ENCODE results near the gene RPL14.
"Not testable (repeated sequence)": the region's sequence is repeated elsewhere in the genome, so short reads cannot be mapped to it uniquely, and the experiment has no call there.

Gene RPL14

DNA sequence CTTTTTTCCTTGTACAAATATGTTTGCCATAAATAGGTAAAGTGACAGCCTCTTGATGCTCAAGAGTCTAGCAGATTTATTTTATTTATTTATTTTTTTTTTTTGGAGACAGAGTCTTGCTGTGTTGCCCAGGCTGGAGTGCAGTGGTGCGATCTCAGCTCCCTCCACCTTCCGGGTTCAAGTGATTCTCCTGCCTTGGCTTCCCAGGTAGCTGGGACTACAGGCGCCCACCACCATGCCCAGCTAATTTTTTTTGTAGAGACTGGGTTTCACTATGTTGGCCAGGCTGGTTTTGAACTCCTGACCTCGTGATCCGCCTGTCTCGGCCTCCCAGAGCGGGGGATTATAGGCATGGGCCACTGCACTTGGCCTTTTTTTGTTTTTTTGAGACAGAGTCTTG, 5.7 kb downstream of the RPL14 start:
- DNase-seq (ENCODE audit: low read depth in 2 of 2, low spot score in 1 of 2) = not testable (repeated sequence)

DNA sequence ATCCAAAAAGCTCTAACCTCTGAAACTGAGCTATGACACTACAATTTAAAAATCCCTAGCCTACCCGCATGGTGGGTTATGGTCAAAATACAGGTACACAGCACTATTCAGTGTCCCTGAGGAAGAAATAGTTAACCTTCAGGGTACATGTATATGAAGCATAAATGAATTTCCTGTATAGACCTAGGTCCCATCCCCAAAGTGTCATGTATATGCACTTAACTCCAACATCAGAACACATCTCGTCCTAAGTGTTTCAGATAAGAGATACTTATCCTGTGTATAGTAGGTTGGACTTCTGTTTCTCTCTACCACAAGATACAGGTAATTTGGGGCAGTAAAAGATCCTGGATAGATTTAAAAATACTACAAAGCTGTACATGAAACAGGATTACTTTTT, 6.4 kb downstream of the RPL14 start:
- DNase-seq (ENCODE audit: low read depth in 2 of 2, low spot score in 1 of 2) = no peak

DNA sequence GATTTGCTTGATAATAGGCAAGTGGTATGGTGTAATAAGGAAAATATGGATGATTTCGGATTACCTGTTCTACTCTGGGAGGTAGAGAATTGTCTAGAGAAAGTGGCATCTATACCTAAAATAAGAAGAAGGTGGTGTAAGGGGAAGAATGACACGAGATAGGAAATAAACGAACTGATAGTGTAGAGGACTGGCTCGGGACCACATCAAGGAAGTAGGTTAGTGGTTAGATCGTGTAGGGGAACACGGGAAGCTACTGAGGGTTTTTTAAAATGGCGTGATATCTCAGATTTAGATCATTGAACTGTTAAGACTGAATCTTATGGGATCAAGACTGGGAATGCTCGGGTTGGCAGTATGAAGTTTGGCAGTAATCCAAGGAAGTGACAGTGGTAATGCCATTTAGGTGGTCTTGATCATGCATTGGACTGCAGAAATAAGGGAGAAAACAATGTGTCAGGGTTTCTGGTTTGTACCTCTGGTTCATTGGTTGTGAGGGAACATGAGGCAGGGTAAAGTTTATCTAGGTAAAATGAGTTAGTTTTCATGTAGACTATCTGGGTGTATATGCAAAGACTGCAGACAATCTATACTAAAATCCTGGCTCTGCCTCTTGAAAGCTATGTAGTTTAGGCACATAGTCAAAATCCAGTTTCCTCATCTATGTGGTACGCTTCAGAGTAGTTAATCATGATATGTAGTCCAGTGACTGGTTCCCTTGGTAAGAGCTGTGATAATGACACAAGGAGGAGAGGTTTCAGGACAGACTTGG, 7.4 kb downstream of the RPL14 start:
- DNase-seq (ENCODE audit: low read depth in 2 of 2, low spot score in 1 of 2) = no peak

DNA sequence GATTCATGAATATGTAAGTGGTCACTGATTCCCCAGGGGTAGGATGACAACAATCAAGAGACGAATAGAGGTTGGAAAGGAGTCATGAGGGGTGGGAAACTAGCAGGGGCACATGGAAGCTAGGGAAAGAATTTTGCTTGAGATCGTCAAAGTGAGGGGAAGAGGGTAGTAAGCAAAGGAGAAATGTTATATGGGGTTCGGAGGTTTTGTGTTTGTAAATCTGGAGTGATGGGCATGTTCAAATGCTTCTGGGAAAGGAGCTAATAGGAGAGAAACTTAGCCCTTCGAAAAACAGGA, 7.9 kb downstream of the RPL14 start:
- DNase-seq (ENCODE audit: low read depth in 2 of 2, low spot score in 1 of 2) = no peak

DNA sequence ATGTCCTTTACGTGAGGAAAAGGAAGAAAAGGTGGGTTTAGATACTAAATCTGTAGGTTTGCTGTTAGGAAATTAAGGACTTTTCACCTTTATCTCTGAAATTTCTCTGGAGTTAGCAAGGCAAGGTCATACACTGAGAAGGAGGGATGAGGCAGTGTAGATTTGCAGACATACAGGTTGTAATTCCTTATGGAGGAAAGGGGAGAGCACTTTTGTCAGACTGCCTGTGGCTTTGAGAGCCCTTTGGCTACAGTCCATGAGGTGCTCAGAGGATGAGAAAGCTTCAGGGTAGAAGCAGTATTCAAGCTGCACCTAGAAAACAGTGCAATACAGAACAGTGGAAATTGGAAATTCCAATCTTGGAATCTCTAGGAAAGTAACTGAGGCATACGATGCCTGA, 8.3 kb downstream of the RPL14 start:
- no peak for DNase-seq (ENCODE audit: low read depth in 2 of 2, low spot score in 1 of 2)

DNA sequence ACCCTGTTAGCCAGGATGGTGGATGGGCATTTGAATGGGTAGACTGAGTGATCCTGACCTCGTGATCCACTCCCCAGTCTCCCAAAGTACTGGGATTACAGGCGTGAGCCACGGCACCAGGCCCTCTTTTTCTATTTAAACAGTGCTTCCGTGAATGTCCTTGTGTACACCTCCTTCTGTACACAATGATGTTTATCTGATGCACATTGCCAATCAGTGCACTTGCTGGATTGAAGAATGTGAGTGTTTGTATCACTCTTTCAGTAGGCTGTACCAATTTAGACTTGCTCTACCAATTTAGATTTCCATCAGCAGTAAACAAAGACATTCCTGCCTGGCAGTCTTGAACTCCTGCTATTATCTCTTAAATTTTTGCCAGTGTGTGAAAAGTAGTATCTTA, 10.9 kb downstream of the RPL14 start:
- no peak for DNase-seq (ENCODE audit: low read depth in 2 of 2, low spot score in 1 of 2)

DNA sequence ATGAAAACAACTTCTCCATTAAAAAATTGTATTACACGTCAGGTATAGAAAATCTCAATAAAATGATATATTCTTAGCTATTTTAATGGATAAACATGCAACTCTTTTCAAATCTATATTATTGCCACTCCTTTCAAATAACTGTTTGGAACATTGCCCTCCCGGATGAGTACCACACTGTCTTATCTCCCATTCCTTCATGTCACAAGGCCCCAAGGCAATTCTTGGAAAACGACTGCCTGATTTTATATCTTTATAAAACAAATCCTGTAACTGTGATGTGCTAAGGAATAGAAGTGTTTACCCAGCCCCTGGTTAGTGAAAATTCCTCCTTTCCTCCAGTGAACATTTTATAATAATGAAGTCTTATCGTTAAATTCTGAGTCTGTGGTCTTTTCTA, 13.6 kb downstream of the RPL14 start:
- no peak for DNase-seq (ENCODE audit: low read depth in 2 of 2, low spot score in 1 of 2)

DNA sequence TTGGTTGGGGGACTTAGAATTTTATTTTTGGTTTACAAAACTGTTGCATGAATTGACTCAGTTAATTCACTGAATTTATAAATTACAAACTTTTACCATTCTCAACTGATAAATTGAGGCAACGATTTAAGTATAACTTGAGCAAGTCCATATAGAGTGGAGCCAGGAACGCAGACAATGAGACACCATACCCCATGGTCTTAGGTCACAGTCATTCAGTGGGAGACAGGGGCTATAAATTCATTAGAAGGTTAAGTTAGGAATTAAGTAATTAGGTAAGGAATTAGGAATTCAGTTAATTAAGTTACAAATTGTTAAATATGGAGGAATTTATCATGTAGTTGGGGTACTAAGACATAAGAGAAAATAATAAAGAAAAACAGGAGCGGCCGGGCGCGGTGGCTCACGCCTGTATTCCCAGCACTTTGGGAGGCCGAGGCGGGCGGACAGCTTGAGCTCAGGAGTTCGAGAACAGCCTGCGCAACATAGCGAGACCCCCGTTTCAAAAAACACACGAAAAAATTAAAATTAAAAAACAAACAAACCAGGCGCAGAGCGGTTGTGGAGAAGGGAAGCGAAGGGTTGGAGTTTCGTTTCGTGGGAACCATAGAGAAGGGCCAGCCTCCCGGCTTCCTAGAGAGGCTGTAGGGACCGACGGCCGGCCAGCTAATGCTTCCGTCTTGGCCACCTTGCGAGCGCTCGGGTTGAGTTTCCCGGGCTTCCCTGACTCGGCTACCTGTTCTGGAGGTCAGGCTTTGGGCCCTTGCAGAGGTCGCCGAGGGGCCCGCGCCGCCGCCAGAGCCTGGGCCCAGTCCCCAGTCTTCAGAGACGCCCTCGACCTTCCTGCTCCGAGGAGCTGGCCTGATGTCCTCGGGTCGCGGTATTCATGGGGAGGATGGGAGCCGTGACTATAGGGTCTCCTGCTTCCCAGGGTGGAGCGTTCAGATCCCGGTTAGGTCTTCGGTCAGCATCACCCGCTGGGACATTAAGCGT, 19.6 kb downstream of the RPL14 start, which contains the start of gene ZNF619:
Gene ZNF619, plus strand, starts transcription at position 645 of the 993 bp plus-strand sequence. CDS start 858 bp downstream, outside the sequence.
- peak in 1 of 2 donors; percentile 29 for DNase-seq (ENCODE audit: low read depth in 2 of 2, low spot score in 1 of 2)

DNA sequence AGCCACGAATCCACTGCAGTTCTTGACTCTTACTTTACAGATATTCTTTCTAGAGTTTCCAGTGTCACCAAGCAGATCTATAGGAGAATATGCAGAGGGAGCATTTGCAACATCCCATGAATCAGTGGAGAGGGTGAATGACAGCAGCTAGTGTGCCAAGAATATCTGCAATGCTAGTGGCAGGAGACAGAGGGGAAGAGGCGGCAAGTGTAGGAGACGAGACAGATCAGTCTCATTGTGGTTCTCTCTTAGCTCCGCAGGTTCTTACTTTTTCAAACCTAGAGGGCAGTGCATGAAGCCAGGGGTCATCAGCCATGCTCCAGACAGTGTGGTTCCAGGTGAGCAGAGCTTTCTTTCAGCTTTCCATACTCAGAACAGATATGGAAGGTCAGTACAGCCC, 20.5 kb downstream of the RPL14 start:
- DNase-seq (ENCODE audit: low read depth in 2 of 2, low spot score in 1 of 2) = no peak

DNA sequence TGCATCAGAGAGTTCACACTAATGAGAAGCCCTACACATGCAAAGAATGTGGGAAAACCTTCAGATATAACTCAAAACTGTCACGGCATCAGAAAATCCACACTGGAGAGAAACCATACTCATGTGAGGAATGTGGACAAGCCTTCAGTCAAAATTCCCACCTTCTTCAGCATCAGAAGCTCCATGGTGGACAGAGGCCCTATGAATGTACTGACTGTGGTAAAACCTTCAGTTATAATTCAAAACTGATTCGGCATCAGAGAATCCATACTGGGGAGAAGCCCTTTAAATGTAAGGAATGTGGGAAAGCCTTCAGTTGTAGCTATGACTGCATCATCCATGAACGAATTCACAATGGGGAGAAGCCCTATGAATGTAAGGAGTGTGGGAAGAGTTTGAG, 30.0 kb downstream of the RPL14 start:
- DNase-seq (ENCODE audit: low read depth in 2 of 2, low spot score in 1 of 2) = no peak

DNA sequence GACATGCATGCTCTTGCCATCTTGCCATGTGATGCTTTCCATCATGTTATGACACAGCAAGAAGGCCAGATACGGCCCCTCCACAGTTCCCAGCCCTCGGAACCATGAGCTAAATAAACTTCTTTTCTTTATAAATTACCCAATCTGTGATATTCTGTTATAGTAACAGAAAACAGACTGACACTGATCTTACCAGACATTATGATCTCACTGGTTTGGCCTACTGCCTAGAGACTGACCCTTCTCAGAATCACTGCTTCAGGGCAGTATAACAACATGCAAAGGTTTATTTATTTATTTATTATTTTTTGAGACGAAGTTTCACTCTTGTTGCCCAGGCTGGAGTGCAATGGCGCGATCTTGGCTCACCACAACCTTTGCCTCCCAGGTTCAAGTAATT, 33.8 kb downstream of the RPL14 start:
- DNase-seq (ENCODE audit: low read depth in 2 of 2, low spot score in 1 of 2) = no peak

DNA sequence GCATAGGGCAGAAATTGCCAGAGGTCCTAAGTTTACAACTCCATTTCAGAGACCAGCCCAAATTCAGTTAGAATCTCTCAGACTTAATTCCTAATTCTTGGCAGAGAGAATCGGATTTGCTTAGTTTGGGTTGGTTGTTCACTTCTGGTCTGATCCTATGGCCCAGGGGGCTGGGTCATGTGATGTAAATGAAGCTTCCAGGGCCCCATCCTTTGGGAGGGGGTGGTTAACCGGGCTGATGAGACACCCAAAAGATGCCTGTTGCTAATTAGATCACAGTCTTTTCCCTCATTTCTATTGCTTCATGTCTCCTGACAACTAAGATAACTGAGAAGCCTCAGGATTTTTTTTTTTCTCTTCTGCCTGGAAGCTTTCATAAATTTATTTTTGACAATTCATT, 37.6 kb downstream of the RPL14 start:
- no peak for DNase-seq (ENCODE audit: low read depth in 2 of 2, low spot score in 1 of 2)

DNA sequence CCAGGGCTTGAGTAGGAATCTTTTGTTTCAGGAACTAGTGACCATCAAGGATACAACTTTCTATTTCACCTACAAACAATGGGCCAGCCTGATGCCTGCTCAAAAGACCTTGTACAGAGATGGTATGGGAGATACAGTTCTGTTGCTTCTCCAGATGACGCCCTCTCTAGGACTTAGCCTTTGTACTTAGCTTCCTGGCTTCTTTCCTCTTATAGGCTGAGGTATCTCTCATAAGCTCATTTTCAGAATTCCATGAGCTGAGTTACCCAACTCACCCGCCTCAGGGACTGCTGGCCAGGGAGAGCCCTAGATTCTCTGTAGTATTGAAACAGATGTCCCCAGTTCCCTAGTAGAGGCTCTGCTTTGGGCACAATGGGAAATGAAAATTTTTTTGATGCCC, 40.1 kb downstream of the RPL14 start:
- no peak for DNase-seq (ENCODE audit: low read depth in 2 of 2, low spot score in 1 of 2)

DNA sequence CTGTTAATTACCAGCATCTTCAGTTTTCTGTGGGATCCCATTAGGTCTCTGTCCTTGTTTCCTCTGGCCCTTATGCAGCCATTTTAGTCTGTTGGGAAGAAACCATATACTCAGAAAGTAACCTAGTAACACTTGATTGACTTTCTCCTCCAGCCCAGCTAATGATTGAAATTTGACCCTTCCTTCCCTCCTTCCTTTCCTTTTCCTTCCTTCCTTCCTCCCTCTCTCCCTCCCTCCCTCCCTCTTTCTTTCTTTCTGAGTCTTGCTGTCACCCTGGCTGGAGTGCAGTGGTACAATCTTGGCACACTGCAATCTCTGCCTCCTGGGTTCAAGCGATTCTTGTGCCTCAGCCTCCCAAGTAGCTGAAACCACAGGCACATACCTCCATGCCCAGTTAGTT, 42.8 kb downstream of the RPL14 start:
- DNase-seq (ENCODE audit: low read depth in 2 of 2, low spot score in 1 of 2) = no peak

DNA sequence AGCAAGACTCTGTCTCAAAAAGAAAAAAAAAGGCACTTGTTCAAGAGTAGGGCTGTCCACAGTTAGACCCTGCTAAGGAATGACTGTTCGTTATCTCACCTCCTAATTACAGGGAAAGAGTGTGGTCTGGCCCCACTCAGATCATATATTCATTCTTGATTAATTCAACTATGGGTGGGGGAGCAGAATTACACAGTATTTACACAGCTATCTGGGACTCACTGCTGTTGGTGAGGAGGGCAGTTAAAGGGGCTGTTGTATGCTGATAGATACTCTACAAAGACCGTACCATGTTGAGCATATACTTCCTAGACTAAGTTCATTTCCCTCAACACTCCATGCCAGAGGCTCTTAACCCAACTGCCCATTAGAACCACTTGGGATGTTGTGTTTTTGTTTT, 44.9 kb downstream of the RPL14 start:
- DNase-seq (ENCODE audit: low read depth in 2 of 2, low spot score in 1 of 2) = no peak

DNA sequence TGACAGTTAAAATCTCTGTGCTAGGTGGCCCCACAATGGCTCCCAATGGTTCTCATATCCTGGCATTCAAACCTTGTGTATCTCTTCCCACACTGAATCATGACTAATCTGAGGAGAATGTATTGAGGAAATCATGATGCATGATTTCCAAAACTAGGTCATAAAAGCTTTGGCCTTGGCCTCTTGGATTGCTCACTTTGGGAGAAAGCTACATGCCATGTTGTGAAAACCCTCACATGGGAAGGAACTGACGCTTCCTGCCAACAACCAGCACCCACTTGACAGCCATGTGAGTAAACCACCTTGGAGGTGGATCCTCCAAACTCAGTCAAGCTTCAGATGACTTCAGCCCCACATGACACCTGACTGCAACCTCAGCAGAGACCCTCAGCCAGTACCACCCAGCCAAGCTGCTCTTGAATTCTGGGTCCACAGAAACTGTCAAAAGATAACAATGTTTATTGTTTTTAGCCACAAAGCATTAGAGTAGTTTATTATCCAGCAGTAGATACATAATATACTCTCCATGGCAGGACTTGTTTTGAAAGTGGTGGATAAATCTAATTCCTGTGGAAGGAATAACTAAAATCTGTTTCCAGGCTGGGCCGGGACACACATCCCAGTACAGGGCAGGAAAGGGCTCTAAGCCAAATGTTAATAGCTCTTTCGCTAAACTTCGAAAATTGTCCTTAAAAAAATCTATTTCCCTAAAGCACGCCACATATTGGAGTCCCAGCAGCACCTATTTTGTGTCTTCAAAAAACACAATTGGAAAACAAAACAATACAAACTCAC, 47.7 kb downstream of the RPL14 start:
- DNase-seq (ENCODE audit: low read depth in 2 of 2, low spot score in 1 of 2) = no peak

DNA sequence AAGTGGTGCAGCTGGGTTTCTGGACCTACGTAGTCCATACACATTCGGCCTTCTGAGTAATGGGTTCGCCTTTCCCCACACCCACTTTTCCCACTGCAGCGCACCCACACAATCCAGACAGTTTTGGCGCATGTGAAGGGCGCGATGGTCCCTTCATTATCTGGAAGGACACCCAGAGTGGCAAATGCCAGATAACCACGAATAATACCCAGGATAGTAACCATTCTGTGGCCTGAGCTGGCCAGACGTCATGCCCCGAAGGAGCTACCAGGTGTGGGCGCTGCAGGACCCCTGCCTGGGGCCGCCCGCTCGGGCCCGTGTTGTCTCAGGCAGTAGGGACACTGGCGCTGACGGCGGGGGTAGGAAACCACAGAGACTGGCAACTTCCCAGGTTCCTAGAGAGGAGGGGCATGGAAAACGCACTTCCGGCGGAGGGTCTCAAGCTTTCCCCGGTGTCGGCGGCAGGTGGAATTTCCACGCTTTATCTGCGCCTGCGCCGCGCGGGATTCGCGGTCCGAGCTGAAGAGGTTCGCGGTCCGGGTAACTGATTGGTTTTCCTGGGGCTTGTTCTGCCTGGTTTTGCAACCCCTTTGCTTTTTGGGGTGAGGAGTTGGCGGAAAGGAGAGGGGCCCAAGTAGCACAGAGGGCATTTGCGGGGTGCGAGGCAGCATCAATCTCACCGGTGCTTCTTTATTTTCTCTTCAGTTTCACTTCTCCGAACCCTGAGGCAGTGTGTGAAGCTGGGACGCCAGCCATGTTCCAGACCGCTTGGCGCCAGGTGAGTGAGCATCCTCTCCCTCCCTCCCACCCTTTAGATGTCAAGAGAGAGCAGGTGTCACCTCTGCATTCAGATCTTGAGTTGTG, 48.7 kb downstream of the RPL14 start, which contains the start of gene ZNF620:
Gene ZNF620, plus strand, starts transcription at position 441 of the 864 bp plus-strand sequence. Its CDS starts 314 bp downstream, at position 755.
- peak in 1 of 2 donors; percentile 45 for DNase-seq (ENCODE audit: low read depth in 2 of 2, low spot score in 1 of 2)

DNA sequence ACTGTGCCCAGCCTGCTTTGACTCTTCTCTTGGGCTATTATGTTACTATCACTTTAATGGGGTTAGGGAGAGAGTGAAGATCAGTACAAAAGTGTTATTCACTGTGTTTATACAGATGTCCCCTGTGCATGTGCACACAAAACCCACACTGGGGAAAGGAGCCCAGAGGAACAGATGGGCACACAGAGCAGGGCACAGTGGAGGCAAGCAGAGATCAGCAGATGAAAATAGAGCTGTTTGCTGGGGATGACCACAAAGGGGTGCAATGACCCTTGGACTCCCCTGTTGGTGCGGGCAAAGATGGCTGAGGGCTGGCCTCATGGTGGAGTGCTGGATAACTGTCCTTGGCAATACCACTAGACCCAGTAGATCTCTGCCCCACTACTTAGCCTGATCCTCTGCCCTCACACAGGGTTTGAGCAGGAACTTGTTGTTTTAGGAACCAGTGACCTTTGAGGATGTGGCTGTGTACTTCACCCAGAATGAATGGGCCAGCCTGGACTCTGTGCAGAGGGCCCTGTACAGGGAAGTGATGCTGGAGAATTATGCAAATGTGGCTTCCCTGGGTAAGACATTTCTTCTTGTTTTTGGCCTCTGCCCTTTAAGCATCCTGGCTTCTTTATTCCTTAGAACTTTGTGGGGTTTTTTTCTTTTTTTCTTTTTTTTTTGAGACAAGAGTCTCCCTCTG, 54.0 kb downstream of the RPL14 start:
- DNase-seq (ENCODE audit: low read depth in 2 of 2, low spot score in 1 of 2) = no peak

DNA sequence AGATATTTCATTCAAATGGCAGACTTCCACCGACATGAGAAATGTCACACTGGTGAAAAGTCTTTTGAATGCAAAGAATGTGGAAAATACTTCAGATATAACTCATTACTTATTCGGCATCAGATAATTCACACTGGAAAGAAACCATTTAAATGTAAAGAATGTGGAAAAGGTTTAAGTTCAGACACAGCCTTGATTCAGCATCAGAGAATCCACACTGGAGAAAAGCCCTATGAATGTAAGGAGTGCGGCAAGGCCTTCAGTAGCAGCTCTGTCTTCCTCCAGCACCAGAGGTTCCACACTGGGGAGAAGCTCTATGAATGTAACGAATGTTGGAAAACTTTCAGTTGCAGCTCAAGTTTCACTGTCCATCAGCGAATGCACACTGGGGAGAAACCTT, 59.1 kb downstream of the RPL14 start:
- DNase-seq (ENCODE audit: low read depth in 2 of 2, low spot score in 1 of 2) = no peak

DNA sequence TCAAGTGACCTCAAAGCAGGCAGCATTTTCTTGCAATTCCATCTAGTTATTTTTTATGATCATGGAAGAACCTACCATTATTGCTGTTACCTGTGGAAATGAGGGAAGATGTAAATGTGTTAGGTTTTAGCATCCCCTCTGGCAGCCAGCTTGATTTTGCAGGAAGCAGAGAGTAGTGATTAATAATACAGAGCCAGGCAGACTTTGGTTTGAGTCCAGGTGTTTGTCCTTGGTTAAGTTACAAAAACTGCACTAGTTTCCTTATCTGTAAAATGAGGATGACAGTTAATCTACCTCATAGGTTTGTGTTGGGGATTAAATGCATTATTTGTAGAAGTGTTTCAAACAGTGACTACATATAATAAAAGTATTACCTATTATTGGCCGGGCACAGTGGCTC, 60.9 kb downstream of the RPL14 start:
- DNase-seq (ENCODE audit: low read depth in 2 of 2, low spot score in 1 of 2) = no peak
